Epithelial cell of prostate (primary cell): Measurements from ENCODE around the gene COBLL1.
"Not testable (repeated sequence)": the region's sequence is repeated elsewhere in the genome, so short reads cannot be mapped to it uniquely, and the experiment has no call there.

Experiments
- DNase-seq: peaks from one replicate; pipeline ENCODE4 v3.0.0-alpha.2; 2011; ENCODE audit warnings: low read depth, low spot score
- H3K27ac ChIP-seq: fragments of 450-650 bp; 2 replicates; pipeline ENCODE4 v1.5.1; 2017; ENCODE audit warnings: mild to moderate bottlenecking

The COBLL1 gene

DNA sequence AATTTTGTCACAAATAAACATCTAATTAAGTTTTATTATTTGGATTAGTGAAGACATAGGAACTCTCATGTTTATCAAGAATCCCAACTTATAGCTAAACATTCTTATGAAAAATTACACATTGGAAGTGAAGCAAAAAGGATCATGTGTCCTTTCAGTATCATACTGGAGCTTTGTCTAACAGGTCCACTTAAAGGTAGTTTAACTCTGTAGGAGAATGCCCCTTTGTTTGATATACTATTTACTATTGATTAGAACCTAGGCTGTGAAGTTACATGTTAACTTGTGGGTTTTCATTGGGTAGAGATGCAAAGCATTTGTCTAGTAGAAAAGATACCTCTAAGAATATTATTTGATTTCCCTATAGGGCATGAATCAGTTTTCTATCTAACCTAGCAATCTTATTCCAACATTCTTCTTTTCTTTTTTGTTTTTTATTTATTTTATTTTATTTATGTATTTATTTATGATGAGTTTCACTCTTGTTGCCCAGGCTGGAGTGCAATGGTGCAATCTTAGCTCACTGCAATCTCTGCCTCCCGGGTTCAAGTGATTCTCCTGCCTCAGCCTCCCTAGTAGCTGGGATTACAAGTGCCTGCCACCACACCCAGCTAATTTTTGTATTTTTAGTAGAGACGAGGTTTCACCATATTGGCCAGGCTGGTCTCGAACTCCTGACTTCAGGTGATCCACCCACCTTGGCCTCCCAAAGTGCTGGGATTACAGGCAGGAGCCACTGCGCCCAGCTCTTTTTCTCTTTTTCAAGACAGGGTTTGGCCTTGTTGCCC, 18.5 kb upstream of the COBLL1 start:
- peak overlapping the region; percentile 46 for H3K27ac ChIP-seq
- not testable (repeated sequence) for DNase-seq

DNA sequence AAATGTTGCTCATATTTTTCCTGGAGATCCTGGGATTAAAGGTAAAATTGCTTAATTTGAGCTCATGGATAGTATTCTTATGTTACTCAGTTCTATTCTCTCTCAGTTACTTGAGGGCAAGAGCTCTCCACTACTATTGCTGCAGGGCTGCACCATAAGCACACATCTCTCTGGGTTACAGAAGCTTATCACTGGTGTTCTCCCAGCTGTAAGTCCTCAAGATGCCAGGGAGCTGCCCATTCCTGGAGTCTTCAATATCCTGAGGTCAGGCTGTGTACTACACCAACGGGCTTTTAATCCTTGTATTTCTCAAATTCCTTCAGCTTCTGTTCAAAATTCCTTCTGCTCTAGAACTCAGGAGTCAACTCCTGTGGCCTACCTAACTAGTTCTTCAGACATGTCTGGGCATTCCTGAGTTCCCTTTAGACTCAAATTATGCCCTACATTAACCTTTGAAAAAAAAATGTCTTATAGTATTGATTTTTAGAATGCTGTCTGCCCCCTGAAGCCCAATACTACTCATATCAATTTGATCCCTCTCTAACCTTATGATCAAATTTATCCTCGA, 17.7 kb upstream of the COBLL1 start:
- peak overlapping the region; percentile 46 for H3K27ac ChIP-seq
- DNase-seq = no peak

DNA sequence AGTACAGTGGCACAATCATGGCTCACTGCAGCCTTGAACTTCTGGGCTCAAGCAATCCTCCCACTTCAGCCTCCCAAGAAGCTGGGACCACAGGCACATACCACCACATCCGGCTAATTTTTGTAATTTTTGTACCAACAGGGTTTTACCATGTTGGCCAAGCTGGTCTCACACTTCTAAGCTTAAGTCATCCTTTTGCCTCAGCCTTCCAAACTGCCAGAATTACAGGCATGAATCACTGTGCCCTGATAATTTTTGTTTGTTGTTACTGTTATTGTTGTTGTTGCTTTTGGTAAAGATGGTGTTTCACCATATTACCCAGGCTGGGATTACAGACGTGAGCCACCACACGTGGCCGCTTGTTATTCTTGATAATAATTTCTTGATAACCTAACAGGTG, 10.5 kb upstream of the COBLL1 start:
- no peak for DNase-seq
- H3K27ac ChIP-seq = no peak overlapping the region

DNA sequence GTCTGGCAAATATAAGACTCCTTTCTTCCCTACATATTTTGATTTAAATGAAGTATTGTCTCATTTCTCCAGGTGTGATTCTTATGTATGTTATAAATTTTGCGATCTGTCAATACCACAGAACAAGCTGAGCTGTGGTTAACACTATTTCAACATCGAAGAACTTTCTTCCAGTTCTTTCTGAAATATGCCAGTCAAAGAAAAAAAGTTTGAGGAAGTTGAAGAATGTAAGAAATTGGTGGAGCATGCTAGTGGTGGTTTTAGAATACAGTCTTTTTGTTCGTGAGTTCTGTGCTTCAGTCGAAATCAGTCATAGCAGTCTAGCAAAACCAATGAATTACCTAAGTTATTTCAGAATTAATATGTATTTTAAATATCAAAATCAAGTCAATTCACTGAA, 8.6 kb upstream of the COBLL1 start:
- no peak for DNase-seq
- H3K27ac ChIP-seq = no peak overlapping the region

DNA sequence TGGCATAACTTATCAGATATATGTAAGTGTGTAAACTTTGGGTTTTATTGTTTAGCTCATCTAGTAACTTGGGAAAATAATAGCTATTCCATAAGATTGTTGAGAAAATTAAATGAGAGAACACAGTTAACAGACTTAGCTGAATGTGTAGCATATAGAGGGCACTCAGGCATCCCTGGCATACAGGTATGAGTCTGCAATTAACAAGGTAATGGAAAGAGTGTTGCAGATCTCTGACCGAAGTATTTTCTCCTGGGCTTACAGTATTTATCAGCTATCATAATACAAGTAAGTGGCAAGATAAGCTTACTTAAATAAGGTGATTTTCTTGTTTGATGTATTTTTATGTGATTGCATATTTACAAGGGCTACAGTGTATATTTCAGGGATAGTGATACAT, 7.9 kb upstream of the COBLL1 start:
- DNase-seq = no peak
- no peak overlapping the region for H3K27ac ChIP-seq

DNA sequence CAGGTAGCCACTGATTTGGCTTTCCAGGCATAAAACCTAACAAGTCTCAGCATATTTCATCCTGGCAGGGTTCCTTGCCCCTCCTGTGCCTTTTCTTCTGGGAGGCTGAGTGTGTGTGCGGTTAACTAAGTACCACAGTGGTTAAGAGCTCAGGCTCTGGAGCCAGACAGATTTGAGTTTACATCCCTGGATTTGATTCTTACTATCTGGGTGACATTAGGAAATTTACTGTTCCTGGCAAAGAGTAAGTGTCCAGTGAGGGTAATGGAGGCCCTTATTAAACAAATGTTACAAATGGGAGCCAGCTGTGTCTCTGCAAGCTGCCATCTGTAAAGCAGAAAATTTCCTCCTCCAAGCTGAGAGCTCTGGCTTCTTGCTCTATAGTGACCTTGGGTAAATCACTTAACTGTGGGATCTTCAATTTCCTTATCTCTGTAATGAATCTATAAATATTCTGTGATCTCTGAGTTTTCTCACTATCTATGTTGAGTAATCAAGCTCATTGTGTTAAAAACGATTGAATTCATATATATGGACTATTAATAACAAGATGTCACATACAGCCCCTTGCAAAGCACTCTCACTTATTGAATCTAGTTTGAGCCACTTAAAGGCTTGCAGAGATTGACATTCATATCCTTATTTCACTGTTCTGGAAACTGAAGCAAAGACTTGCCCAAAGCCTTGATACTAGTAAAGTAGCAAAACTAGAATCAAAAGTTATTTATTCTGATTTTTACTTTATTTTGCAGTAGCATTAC, 6.5 kb upstream of the COBLL1 start:
- DNase-seq = peak; percentile 80
- H3K27ac ChIP-seq = peak overlapping the region; percentile 84

DNA sequence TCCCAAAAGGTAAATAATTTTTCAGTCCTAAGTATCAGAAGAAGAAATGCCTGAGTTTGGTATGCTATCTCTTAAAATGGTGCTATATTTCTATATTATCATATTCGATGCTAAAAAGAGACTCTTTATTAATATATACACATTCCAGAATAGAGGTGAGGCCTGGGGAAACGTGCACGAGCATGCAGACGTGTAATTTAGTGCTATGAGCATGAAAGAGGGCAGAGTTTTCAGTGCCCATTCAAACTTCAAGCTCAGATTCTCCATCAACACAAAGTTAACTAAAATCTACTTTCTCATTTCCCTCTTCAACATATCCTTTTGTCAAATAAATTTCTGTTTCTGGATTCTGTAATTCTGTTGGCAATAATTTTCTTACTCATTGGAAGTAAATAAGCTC, 5.7 kb upstream of the COBLL1 start:
- peak overlapping the region; percentile 84 for H3K27ac ChIP-seq
- DNase-seq = no peak

DNA sequence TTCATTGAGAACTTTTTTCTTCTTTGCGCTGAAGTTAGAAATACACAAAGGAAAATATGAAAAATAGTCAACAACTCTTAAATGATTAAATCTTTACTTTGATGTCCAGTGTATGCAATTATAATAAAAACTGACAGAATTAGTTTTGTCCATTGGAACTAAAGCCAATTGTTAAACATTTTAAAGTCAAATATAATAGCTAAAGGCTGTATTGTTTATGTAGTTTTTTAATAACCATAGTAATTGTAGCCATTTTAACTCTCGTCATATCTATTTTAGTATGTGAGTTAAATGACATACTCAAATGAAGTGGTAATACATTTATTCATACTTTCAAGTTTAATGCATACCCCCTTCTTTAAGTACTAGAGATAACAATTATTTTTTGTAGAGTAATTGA, 4.7 kb upstream of the COBLL1 start:
- H3K27ac ChIP-seq = peak overlapping the region; percentile 84
- DNase-seq = no peak

DNA sequence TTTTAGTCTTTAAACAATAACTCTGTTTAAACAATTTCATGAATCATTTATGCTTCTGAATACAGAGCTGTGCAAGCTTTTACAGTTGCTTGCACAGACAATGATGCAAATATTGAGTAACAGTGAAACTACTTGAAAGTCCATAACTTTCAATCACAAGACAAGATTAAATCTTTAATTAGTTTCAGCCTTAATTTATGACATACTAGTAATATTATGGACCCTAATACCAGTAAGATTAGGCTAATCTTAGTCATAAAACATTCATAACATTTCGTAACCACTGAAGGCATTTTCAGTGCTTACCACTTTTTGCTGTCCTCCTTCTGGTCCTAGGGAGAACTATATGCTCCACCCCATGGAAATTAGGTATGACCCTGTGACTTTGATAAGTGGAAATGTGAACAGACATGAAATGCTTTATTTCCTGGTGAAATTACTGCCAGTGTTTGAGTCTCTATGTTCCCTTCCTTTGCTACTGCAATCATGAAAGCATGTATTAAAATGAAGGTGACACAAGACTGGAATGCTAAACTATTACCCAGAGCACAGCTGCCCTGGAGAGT, 1.8 kb upstream of the COBLL1 start:
- DNase-seq = peak; percentile 83
- H3K27ac ChIP-seq = peak overlapping the region; percentile 93

DNA sequence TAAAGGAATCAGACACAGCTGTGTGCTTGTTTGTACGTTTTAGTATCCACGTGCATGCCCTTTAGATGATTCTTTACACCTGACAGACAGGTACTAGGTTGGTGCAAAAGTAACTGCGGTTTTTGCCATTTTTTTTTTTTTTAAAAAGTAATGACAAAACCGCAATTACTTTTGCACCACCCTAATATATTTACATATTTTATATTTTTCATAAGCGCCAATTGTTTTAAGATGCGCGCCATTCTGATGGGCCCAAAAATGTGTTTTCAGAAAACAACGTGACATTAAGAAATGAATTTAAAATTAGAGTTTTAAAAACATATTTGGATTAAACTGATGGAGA, 972 bp upstream of the COBLL1 start:
- H3K27ac ChIP-seq = peak overlapping the region; percentile 93
- DNase-seq = no peak

DNA sequence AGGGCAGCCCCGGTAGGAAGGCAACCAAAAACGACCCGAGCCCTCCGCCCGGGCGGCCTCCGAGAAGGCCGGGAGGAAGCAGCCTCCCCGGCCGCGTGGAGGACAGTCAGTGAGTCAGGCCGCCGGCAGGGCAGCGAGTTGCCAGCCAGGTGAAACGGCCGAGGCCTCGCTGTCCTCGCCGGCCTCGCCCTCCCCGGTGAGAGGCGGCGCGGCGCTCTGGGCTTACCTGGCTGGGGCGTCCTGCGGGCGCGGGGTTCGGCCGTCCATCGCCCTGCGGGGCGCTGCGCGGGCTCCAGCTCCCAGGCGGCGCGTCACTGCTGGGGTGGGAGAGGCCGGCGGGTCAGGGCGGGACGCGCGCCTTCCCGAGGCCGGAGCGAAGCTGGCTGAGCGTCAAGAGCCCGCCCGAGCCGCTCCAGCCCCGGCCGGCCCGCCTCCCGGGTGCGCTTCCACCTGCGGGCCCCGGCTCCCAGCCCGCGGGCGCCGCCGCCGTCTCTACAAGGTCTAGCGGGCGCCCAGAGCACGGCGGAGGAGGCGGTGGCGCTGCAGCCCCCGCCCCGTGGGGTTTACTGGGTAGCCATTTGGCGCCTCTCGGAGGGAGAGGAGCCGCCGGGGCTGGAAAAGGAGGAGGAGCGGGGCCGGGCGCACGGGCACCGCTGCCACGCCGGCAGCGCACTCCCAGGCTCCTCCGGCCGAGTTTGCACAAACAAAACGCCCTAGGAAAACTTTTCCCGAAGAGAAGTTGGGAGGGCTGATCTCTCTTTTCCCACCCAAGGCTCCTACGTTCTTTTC, 499 bp downstream of the COBLL1 start:
- peak overlapping the region; percentile 93 for H3K27ac ChIP-seq
- no peak for DNase-seq

DNA sequence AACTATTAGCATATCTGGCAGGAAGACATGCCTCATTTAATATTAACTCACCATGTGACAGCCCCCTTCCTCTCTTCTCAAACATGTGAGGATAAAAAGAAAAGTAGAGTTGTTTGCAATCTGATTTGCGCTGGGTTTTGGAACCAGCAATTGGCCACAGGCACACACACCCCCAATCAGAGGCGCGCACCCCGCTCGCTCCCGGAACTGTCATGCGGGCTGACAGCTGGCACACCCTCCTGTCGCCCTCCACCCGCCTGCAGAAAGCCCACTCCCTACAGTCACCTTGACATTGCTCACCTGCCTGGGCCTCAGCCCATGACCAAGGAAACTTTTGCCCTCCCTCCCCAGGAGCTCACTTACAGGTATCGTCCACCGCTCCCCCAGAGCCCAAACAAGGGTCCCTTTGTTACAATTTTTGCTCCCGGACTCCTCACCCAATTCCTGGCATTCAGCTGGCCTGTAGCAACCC, 1.1 kb downstream of the COBLL1 start:
- no peak for DNase-seq
- peak overlapping the region; percentile 93 for H3K27ac ChIP-seq

DNA sequence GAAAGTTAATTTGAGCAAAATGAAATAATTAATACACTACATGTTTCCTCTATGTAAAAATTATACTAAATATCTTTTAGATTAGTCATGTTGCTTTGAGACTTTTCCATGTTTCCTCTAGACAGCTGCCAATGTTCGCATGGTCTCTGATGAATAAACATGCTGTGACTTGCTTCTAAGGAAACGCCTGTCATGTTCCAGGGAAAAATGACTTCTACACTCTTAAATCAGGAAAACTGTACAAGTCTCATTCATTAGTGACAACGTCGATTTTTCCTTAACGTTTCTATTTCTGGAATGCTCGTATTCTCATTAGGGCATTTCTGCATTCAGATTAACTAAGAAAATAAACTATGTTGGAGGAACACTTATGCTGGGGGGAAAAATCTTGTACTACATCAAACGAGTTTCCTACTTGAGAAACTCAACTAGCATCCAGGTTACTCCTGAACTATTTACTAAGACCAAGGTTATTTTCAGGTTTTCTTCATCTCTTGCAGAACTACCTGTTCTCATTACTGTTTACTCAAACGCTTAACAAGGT, 1.6 kb downstream of the COBLL1 start:
- H3K27ac ChIP-seq = peak overlapping the region; percentile 93

DNA sequence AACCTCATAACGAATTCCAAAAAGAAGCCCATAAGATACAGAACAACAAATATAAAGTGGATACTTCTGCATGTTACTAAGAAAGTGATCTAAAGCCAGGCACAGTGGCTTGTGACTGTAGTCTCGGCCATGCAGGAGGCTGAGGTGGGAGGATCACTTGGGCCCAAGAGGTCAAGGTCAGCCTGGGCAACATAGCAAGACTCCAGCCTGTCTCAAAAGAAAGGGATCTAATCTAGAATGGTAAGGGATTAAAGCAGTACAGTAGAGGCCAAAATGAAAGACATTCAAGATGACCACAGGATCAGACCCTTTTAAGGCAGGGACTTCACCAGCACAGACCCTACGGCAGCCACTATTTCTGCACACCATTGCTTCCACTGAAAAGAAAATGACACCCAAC, 3.8 kb downstream of the COBLL1 start:
- no peak for DNase-seq
- H3K27ac ChIP-seq = no peak overlapping the region

More for the DNA sequence above, 1.6 kb downstream of the COBLL1 start:
- peak; percentile 65 for DNase-seq

DNA sequence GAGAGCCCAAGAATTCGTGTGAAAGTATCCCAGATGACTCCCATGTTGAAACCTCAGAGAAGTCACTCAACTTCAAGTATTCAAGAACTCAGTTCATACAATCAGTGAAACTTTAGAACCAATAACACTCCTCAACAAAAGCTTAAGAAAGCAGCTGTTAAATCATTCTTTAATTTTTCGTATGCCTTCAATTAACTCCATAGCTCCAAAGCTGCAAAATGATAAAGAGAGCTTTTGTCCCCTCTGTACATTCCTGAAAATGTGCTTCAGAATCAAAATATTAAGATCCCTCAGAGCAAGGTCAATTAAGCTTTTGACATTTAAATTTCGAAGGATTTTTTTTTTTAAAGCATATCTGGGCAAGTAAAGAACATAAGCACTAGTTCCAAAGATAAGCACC, 4.7 kb downstream of the COBLL1 start:
- H3K27ac ChIP-seq = no peak overlapping the region
- DNase-seq = no peak

DNA sequence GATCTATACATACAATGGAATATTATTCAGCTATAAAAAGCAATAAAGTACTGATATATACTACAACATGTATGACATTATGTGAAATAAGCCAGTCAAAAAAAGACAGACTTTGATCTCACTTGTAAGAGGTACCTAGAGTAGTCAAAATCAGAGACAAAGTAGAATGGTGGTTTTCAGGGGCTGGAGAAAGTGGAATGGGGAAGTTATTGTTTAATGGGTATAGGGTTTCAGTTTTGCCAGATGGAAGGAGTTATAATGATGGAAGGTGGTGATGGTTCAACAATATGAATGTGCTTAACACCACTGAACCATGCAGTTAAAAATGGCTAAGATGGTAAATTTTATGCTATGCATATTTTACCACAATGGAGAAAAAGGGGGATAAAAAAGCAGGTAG, 6.3 kb downstream of the COBLL1 start:
- no peak for DNase-seq
- no peak overlapping the region for H3K27ac ChIP-seq

DNA sequence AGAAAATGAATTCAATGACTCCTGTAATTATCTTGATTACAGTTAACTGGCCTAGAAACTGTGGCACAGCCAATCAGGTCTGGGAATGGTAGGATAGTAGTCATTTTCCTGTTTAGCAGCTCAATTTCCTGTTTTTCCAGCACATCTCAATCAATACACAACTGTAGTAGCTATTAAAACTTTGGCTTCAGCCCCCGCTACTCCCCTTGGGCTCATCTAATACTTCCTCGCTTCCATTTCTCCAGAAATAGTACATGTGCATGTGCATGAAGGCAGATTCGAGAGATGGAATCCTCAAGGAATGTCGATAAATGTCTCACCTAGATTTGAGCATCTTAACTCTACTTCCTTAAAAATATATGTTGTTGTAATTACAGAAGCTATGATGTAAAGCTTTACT, 9.7 kb downstream of the COBLL1 start:
- DNase-seq = no peak

DNA sequence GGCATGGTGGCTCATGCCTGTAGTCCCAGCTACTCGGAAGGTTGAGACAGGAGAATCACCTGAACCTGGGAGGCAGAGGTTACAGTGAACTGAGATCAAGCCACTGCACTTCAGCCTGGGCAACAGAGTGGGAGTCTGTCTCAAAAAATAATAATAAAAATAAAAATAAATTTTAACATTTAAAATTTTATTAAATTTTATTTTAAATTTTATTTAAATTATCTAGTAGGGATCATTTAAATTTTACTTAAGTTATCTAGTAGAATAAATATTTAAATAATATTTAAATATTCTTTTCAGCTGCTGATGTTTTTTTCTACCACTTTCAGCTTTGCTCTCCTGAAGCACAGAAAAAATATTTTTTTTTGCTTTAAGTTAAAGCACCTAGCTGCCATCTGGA, 10.4 kb downstream of the COBLL1 start:
- DNase-seq = no peak
- no peak overlapping the region for H3K27ac ChIP-seq

More for the DNA sequence above, 9.7 kb downstream of the COBLL1 start:
- no peak overlapping the region for H3K27ac ChIP-seq

DNA sequence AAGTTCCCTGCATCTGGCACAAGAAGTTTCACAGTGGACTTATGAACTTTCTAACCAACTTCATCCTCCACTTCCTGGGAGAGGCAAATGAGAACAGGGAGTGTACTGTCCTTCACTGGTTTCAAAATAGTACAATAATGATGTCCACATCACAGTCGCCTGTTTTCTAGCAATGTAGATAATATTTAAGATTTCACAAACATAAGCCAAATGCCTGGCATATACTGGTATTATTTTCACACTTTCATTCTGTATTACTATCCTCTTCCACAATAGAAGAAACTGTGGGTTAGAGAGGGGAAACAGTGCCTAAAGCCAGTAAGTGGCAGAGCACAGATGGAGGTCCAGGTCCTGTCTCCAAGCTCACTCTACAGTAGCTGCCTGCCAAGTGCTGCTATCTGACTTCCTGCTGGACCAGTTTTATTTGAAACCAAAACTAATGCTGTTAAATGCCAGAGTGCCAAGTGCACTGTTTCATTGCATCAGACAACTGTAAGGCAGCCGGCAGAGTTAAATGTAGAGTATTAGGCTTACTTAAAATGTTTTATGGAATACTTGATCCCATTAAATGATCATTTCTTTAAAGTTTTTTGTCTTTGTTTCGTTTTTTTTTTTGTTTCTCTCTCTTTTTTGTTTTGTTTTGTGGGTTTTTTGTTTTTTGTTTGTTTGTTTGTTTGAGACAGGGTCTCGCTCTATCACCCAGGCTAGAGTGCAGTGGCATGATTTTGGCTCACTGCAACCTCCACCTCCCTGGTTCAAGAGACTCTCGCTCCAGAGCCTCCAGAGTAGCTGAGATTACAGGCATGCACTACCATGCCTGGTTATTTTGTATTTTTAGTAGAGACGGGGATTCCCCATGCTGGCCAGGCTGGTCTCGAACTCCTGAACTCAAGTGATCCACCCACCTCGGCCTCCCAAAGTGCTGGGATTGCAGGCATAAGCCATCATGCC, 15.1 kb downstream of the COBLL1 start:
- peak; percentile 56 for DNase-seq
- H3K27ac ChIP-seq = peak overlapping the region; percentile 93
